Mucosa of gallbladder (tissue), 1 donor: Measurements from ENCODE around the gene ZNF469. TPM values are rescaled to one million over a fixed set of nuclear protein-coding genes. Genes with fewer than 3 reads are reported as not detected.

Experiments
- DNase-seq: peaks from one replicate; pipeline ENCODE4 v3.0.0-alpha.2; 2020; ENCODE audit warnings: low spot score
- total RNA-seq: library from RNA; stranded (reverse); gene quantifications from one replicate; pipeline ENCODE4 v1.2.1, GENCODE V29; 2021
- donor health status: DM: no; HTN: no; CAD: no.

ZNF469 gene
- total RNA-seq, 1 donor from 2014 or later: 3.7 TPM

DNA sequence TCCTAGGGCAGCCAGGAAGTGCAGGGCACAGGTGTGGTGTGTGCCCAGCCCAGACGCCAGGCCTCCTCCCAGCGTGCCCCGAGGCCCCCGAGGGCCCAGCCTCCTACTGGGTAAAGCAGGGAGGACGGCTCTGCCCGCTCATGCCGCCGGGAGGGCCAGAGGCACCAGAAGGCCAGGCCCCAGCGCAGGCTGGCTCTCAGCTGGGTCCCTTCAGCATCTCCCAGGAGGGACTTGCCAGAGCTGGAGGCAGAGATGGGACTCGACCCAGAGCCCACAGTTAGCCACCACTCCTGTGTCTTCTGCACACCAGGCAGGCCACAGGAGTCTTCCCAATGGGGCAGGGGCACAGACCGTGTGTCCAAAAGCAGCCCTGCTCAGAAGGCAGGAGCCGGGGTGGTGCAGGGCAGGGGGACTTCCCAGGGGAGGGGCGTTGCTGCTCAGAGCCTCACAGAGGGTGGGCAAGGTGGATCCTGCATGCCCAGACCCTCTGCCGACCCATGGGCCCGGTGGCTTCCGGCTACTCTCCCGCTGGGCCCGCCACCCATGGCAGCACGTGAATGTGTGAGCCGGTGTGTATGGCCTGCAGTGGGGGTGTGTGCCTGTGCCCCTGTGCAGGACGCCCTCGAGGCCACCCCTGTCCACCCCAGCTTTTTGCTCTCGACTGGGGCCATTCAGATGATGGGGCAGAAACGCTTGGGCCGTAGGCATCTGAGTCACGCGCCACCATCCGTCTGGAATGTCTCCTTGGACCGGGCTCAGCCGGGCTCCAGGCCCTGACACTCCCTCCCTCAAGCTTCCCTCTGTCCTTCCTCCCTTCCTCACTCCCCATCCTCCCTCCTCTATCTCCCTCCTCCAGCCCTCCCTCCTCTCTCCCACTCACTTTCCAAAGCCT, 5.7 kb upstream of the ZNF469 start:
- DNase-seq: no peak

DNA sequence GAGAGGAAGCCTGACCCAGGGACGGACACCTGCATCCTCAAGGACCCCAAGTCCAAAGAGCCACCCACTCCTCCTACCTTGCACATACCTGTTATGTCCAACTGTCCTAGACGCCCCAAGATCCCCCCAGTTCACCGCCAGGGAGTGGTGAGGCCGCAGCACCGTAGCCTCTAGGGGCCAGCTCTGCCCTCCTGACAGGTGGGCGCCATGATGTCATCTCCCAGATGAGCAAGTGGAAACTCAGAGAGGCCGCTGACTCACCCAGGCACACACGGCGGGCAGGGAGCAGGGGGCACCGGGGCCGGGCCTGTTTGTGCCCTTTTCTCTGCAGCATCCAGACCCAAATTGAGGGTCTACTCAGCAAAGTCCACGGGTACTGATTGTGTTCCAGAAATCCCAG, 4.8 kb upstream of the ZNF469 start:
- DNase-seq: no peak

DNA sequence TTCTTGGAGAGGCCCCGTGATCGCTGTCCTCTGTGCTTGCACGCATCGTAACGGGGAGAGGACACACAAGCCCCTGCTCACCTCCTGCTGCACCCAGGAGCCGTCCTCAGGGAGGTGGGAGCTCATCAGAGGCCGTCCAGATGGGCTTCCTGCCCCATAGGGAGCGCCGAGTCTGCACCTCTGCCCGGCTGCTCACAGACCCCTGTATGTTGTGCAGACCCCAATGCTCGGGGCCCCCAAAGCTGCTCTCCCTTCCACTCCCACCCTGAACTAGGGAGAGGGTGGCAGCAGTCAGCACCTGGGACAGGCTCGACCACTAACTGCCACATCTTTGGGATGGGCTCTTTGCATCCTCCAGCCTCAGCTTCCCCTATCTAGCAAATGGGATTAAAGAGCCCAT, 4.4 kb upstream of the ZNF469 start:
- DNase-seq: no peak

DNA sequence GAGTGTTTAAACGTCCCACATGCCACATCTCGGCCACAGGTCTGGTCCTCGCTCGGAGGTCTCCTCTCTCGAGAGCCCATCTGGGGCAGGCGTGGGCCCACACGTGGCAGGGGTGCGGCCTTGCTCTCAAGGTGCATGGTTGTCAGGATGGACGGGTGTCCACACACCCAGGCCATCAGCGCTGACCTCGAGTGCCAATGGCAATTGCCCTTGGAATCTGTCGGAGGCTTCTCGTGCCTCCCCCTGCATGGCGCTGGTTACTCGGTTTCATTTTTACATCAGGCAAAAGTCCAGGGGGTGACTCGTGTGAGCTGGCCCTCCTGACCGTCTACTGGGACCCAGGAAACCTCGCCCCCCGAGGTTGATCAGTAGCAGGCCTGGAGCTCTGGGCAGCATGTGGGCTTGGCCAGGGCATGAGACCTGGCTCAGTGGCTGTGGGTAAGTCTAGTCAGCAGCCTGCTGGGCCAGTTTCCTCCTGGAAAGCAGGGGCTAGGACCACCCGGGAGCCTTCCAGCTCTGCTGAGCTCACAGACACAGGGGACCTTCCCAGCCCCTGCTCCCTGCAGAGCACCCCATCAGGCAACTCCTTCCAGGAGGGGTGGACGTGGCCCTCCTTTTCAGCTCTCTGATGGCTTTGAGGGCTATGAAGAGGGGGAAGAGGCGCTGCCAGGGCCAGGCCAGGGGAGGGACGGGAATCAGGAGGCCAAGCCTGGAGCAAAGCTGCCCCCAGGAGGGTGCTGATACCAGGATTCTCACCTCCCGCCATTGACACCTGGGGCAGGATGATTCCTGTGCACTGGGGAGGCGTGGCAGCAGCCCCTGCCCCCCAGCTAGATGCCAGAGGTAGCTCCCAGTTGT, 3.7 kb upstream of the ZNF469 start:
- DNase-seq: no peak

DNA sequence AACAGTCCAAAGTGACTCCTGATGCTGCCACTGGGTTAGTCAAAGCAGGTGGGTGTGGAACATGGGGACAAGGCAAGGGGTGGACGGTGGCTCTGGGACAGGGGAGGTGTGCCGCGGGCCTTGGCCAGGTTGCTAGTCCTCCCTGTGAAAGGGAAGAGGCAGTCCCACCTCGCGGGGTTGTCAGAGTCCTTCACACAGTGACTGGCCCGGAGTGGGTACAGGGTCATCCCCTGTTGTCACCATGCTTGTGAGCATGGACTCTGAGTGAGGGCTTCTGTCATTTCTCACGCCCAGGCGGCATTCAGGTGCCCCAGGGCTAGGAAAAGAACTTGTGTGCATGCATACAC, 3.1 kb upstream of the ZNF469 start:
- no peak for DNase-seq

DNA sequence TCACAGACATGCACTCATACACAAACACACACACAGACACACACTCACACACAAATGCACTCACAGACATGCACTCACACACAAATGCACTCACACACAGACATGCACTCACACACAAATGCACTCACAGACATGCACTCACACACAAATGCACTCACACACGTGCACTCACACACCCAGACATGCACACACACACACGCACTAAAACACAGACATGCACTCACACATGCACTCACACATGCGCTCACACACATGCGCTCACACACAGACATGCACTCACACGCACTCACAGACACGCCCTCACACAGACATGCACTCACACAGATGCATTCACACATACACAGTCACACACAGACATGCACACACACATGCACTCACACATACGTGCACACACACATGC, 2.7 kb upstream of the ZNF469 start:
- DNase-seq: no peak

DNA sequence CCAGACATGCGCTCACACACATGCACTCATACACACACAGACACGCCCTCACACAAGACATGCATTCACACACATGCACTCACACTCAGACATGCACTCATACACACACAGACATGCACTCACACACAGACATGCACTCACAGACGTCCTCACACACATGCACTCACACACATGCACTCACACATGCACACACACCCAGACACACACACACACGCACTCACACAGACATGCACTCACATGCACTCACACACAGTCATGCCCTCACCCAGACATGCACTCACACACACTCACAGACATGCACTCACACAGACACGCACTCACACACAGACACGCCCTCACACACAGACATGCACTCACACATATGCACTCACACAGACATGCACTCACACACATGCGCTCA, 2.1 kb upstream of the ZNF469 start:
- DNase-seq: no peak

DNA sequence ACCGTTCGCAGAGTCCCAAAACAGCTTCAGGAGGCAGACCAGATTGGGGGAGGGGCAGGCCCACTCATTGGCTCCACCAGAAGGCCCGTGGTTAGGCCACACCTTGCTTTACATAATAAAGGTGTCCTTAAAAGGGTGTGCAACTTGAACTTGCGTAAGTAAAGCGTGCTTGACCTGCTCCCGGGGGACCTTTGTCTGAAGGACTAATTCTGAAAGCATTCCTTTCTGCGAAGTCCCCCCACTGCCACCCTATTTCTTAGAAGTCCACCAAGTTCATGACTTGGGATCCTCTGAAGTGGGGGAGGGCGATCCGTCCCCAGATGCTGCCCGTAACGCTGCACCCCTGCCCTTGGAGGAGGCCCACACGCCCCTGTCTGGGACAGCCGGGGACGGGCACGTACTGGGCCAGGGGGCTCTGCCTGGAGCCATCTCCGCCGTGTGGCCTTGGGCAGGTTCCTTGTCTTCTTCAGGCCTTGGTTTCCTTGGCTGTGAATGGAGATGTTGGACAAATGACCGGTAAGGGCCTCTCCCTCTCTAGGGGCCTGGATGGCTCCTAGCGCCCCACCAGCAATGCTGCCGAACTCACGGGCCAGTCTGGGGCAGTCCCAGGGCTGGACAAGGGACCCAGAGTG, 823 bp upstream of the ZNF469 start:
- no peak for DNase-seq

DNA sequence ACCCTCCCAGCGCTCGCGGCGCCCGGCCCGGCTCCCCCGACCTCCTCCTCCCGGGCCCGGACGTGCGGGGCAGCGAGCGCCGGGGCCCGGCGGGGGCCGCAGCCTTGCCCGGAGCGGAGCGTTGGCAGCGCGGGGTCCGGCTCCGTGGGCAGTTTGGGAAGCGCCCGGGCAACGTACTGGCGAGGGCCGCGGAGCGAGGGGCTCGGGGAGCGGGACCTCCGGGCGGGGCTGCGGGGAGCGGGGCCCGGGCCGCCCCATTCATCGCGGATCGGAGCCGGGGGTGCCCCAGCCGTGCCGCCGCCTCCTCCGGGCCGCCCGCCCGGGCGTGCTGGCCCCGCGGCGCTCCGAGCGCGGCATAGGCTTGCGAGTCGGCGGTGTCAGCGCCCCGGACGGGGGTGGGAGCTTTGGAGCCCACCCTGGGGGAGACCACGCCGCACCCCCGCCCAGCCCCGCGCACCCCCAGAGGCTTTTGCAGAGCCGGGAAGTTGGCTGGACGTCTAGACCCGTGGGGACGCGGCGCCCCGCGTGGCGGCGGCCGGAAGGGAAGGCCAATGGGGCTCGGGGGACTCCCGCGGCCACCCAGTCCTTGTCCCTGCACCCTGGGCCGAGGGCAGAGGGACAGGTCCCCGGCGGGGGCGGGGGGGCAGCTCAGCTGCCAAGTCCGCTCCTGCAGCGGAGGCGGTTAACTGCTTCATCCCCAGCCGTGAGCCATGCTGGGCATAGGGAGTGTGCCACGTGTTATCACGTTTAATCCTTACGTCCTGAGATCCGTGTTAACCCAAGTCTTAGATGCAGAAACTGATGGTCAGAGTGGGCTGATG, 852 bp downstream of the ZNF469 start:
- peak; percentile 30 for DNase-seq

DNA sequence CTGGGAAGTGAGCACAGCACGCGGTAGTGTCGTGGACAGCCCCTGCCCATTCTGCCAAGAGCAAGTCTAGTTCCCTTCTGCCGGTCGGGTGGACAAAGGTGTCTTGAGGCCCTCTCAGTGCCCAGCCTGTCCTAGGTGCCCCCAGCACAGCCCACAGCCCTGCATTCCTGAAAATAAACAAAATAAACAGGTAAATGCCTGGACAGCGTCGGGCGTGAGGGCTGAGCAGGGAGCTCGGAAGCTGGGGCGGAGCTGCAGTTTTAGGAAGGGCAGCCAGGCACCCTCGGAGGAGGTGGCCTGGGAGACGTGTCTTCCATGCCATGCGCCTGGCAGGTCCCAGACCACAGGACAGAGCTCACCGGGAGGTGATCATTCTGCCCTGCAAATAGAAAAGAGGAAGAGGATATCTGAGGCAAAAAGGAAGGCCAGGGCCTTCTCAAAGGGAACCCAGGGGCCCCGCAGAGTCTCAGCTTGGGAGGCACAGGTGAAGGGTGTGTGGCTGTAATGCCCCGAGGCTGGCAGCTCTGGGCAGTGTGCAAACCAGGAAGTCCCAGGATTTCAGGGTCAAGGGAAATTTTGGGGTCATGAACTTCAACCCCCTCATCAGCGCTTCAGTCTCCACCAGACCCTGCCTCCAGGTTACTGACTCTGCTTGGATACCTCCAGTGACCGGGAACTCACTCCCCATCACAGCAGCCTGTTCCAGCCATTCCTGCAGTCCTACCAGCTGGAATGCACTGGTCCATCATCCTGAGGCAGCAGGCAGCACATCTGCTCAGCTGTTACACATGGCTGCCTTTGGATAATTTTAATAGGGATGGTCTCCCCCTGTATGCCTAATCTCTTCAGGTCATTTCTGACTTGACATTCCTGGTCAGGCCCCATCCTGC, 1.7 kb downstream of the ZNF469 start:
- no peak for DNase-seq

DNA sequence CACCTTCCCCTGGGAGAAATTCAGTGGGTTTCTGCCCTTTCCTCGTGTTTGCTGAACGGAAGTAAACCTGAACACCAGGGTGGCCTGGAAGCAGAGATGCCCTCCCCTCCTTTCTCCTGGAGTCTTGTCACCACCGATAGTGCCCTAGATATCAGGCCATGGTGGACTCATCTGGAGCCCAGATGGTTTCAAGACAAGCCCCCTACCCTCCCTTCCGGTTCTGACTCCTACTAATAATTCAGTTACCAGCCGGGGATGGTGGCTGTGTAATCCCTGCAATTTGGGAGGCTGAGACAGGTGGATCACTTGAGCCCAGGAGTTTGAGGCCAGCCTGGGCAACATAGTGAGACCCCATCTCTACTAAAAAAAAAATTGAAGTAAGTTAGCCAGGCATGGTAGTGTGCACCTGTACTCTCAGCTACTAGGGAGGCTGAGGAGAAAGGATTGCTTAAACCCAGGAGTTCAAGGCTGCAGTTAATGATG, 2.4 kb downstream of the ZNF469 start:
- DNase-seq: no peak

DNA sequence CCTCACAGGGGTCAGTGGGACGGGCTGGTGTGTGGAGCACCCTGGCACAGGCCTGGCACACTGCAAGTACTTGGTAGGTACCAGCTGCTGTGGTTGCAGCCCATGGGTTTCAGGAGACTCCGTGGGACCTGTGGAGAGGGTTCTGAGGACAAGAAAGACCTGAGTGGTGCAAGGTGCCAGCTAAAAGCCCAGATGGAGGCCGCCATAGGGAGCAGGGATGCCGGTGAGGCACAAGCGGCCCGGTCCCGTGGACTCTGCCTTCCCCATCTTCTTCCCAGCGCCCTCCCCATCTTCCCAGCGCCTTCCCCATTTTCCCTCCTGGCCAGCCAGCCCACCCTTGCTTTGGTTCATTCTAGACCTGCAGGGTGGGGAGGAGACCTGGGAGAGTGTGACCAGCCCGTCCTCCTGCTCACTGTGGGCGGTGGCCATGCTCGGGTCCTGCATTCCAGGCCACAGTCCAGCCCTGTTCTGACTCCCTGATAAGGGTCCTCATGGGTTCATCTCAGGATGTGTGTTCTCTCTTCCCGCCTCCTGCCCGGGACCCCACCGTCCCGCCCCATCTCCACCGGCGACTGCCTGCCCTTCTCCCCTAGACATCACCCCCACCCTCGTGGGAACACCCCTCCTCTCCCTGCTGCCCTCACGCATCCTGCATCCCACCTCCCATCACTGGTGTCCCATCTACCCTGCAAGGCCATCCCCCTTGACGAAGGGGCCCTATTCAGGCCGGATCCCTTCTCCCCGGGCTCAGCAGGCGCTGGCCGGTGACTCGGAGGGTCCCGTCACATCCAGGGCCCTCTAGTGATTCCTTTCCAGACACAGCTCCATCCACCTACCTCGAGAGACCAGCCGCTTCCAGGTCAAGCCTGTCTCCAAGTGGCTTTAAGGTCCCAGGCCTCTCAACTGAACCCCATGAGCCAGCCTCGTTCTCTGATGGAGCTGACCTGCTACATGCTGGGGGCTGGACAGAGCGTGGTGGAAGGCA, 3.4 kb downstream of the ZNF469 start:
- no peak for DNase-seq

DNA sequence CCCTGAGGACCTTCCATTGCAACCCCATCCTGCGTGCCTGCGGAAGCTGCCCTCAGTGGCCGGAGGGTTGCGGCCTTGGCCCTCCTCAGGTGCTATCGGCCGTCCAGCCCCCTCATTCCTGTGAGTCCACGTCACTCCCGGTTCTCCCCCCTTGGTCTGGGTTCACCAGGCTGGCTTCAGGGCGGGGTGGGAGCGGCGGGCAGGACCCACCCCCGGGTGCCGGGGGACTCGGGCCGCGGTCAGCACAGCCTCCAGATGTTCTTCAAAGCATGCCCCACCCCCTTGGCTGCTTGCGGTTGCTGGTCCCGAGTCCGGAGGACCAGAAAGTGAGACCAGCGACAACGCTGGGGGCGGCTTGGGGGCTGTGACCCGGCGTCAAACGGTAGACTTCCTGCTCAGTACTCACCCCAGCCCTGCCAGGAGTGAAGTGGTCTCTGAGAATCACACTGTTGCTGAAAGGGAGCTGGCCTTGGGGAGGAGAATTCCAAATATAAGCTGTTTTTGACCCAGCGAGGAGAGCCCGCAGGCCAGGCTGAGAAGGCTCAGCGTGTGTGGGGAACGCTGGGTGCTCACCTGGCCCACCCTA, 4.5 kb downstream of the ZNF469 start:
- no peak for DNase-seq

DNA sequence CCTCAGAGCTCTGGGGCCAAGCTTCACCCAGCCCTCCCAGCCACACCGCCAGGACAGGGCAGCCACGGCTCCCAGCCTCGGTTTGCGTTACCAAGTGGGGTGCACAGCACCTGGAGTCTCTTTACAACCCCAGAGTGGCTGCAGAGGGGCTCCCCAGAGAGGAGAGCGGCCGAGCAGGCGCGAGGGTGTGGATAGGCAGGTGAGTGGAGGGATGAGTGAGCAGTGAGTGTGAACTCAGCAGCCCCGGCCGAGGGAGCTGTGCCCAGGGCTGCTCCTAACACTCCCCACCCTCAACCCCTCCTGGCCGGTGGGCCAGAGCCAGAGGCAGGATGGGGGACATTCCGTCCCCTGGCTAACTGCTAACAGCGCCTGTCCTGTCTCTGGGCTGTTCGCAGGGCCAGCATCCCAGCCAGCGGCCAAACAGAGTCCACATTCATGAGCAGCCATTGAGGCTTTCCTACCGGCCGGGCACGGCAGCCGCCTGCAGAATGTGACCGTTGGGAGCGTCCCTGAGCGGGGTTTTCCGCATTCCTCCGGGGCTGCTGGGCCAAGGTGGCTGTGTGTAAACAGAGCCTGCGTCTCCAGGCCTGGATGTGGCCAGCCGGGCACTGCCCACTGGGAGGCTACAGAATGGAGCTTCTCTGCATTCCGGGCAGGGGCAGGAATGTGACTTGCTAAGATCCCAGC, 5.3 kb downstream of the ZNF469 start:
- peak; percentile 87 for DNase-seq

DNA sequence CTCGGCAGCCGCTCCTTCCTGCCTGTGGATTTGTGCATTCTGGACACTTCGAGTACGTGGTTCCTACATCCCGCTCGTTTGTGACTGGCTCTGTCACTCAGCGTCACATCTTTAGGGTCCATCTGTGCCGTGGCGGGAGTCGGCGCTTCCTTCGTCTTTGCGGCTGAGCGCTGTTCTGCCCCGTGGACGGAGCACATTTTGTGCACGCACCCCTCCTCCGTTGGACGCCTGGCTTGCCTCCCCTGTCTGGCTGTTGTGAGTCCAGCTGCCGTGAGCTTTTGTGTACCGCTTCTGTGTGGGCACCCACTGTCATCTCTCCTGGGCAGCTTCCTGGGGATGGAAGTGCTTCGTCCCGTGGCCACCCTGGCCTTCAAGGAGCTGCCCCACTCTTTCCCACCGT, 6.4 kb downstream of the ZNF469 start:
- no peak for DNase-seq

DNA sequence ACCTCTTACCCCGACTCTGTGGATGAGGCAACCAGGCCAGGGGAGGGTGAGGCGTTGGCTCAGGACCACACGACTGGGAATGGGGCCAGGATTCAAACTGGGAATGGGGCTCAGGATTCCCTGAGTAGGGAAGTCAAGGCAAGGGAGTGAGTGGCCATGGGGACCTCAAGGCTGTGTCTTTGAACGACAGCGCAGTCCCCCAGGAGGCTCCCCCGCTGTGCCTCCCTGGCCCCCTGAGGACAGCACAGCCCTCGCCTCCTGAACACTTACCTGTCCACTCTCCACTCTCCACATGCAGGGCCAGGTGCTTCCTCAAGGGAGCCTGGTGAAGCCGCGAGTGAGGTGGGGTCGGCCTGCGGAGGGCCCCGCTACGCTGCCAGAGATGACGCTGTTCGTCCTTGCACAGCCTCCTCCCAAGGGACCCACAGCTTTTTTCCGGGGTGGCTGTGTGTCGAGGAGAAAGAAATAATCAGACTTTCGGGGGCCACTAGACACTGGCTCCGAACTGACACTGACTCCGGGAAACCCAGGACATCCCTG, 6.9 kb downstream of the ZNF469 start:
- DNase-seq: no peak

DNA sequence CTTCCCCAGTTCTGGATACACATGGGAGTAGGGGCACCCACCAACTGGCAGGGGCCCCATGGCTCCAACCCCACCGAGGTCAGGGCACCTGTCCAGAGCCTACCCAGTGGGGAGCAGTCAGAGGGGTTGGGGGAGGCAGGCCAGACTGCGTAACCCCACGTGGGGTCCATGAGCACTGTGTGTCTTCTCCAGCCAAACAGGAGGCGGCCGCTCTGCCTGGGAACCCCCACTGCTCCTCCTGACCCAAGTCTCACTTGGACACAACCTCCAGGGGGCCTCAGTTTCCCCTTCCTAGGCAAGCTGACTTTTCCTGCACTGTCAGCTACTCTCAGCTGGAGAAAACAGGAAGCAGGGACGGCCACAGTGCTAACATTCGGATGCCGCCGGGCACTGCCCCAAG, 7.5 kb downstream of the ZNF469 start:
- DNase-seq: no peak

DNA sequence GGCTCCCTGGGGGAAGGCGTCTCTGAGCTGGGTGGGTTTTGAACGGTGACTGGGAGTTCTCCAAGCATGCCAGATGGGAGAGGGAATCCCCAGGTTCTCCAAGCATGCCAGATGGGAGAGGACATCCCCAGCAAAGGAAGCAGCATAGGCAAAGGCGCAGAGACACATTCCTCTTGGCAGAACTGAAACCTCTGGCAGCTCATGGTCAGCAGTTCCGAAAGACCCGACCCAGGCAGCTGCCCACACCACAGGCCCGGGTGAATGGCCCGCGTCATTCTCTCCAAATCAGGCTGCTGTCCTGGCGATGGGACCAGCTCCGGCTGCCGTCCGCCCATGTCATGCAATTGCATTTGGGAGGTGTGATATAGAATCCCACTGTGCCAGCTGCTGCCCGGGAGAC, 8.0 kb downstream of the ZNF469 start:
- DNase-seq: no peak
